Measurements from ENCODE around the gene CEP63.
"Not testable (repeated sequence)": the region's sequence is repeated elsewhere in the genome, so short reads cannot be mapped to it uniquely, and the experiment has no call there.

Gene CEP63

GRCh38 chr3:134590766-134591165 is 104.9 kb downstream of the CEP63 start:
- no peak for DNase-seq

- DNase-seq, result no peak
Observed at GRCh38 chr3:134592806-134593205, 106.9 kb downstream of the CEP63 start.

GRCh38 chr3:134594331-134594741 is 108.5 kb downstream of the CEP63 start:
- DNase-seq, result no peak

GRCh38 chr3:134594986-134595385 is 109.1 kb downstream of the CEP63 start:
- not testable (repeated sequence) for DNase-seq

- DNase-seq, result peak; percentile 57 to 62
Observed at GRCh38 chr3:134597390-134597970, 111.6 kb downstream of the CEP63 start.

GRCh38 chr3:134598763-134599545 is 113.1 kb downstream of the CEP63 start:
- peak; percentile 33 to 35 for DNase-seq

- DNase-seq, result peak in 1 of 2 experiments; percentile 36
Observed at GRCh38 chr3:134600206-134600605, 114.3 kb downstream of the CEP63 start.

GRCh38 chr3:134600685-134601463 is 115.0 kb downstream of the CEP63 start:
- DNase-seq, result peak; percentile 77 to 80

- DNase-seq, result no peak
Observed at GRCh38 chr3:134601539-134602439, 115.9 kb downstream of the CEP63 start.

GRCh38 chr3:134602440-134602814 is 116.6 kb downstream of the CEP63 start:
- DNase-seq, result no peak

- DNase-seq, result peak; percentile 28 to 51
Observed at GRCh38 chr3:134603480-134603879, 117.6 kb downstream of the CEP63 start.

- DNase-seq, result no peak
Observed at GRCh38 chr3:134603956-134604355, 118.1 kb downstream of the CEP63 start.

- peak; percentile 16 to 24 for DNase-seq
Observed at GRCh38 chr3:134605556-134605955, 119.7 kb downstream of the CEP63 start.

- DNase-seq, result peak; percentile 93 to 99
Observed at GRCh38 chr3:134606033-134607025, 120.5 kb downstream of the CEP63 start.

GRCh38 chr3:134607054-134608022 is 121.5 kb downstream of the CEP63 start:
- peak; percentile 97 to 98 for DNase-seq

GRCh38 chr3:134608023-134608770 is 122.3 kb downstream of the CEP63 start:
- no peak for DNase-seq

GRCh38 chr3:134608771-134609435 is 123.0 kb downstream of the CEP63 start:
- DNase-seq, result no peak

GRCh38 chr3:134609821-134610431 is 124.1 kb downstream of the CEP63 start:
- DNase-seq, result no peak

All from AML-193 (cell line).